Measurements from ENCODE around the gene CREB3L1. TPM values are rescaled to one million over a fixed set of nuclear protein-coding genes. Genes with fewer than 3 reads are reported as not detected.

Gene CREB3L1
- total RNA-seq, 6 experiments from 2014 or later = 0.07 to 0.37 (median 0.24) TPM

- WGBS (ENCODE audit: insufficient coverage, low coverage, low lambda C conversion rate, missing lambda C conversion rate) = 90% methylated on average over 2 of the region's 5 CpGs
- ATAC-seq (no peak), DNase-seq (no peak)
- H3K9me3 ChIP-seq = no peaks in the 10 kb centered on the region
- intact Hi-C loops (cut with DNase I) = no loop called here
- peaks cover 0 to 7% of the 10 kb centered on the region in 2 donors for H3K27me3 ChIP-seq
- H3K4me3 ChIP-seq = no peak overlapping the region
- H3K36me3 ChIP-seq = no peaks in the 10 kb centered on the region
- no peak overlapping the region for H3K27ac ChIP-seq
- peaks cover 0 to 25% (median 9%) of the 10 kb centered on the region in 4 donors for H3K4me1 ChIP-seq
- TF ChIP-seq CTCF (IDR thresholded peaks at IDR 0.05) = no peak
- TF ChIP-seq POLR2A (IDR thresholded peaks at IDR 0.05) = no peak
These were observed 6.8 kb upstream of the CREB3L1 start for GRCh38 chr11:46270684-46271083.

DNA sequence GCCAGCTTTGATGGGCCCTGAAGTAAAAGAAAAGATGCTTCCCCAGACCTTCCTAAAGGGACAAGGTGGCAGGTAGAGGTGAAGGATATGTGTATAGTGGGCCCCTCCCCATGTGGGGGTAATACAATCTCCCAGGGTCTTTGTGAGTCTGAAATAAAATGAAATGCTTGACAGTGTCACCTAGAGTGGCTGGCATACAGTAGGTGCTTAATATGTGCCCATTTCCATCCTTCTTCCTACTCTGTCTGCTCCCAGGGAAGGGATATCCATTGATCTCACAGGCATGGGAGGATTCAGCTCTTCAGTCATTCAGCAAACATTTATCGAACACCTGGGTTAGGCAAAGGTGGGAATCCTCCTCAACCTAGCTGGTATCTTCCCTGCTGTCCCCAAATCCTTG is 6.1 kb upstream of the CREB3L1 start:
- TF ChIP-seq POLR2A (IDR thresholded peaks at IDR 0.05) (no peak), CTCF (IDR thresholded peaks at IDR 0.05) (no peak)
- DNase-seq = no peak
- WGBS (ENCODE audit: insufficient coverage, low coverage, low lambda C conversion rate, missing lambda C conversion rate) = no CpG with 5 or more reads among the region's 1 CpG
- intact Hi-C loops (cut with DNase I) = no loop called here
- no peak for ATAC-seq
- Histone ChIP-seq H3K27ac (no peak overlapping the region), H3K9me3 (no peaks in the 10 kb centered on the region), H3K4me3 (no peak overlapping the region), H3K27me3 (peaks cover 0 to 8% of the 10 kb centered on the region in 2 donors), H3K4me1 (peaks cover 0 to 33% (median 13%) of the 10 kb centered on the region in 4 donors), H3K36me3 (no peaks in the 10 kb centered on the region)

DNA sequence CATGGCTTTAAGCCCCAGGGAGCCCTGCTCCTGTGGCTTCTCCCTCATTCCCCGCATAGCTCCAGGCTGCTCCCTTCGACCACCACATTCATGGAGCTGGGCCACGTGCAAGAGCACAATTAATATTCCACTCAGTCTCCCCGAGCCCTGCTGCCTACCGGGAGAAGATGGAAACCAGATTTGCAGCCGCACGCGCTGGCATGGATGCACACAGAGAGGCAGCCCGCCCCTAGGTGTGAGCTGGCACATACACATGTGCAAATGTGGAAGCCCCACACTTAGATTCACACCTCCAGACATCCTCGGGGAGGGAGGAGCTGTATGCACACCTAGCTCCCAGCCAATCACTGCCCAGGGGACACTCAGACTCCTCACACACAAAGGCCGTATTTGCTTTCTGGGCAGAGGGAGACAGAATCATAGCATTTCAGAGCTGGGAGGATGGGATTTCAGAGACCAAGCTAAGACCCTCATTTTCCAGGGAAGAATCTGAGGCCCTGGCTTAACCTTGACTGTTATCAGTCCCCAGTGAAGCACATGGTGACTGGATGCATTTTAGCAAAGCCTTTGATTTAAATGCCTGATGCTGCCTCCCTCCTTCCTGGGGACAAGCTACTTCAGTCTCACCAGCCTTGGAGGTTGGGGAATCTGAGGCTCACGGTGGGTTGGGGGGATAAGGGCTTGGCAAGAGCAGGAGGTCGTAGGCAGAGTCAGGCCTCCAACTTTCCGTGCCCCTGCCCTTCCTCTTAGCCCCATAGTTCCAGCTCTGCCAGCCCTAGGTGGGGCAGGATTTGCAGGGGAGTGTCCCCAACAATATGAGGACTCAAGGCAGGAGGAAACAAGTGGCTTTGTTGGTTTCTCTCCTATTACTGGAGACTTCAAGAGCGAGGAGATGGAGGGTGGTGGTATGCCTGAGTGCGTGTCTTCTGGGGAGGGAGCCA is 5.3 kb upstream of the CREB3L1 start:
- intact Hi-C loops (cut with DNase I) = no loop called here
- Histone ChIP-seq H3K4me3 (no peak overlapping the region), H3K36me3 (no peaks in the 10 kb centered on the region), H3K27ac (no peak overlapping the region), H3K27me3 (peaks cover 0 to 15% of the 10 kb centered on the region in 2 donors), H3K4me1 (peaks cover 0 to 37% (median 15%) of the 10 kb centered on the region in 4 donors), H3K9me3 (no peaks in the 10 kb centered on the region)
- WGBS (ENCODE audit: insufficient coverage, low coverage, low lambda C conversion rate, missing lambda C conversion rate) = 64% methylated on average over 6 of the region's 16 CpGs
- DNase-seq (no peak), ATAC-seq (no peak)
- TF ChIP-seq CTCF (IDR thresholded peaks at IDR 0.05) (no peak), POLR2A (IDR thresholded peaks at IDR 0.05) (no peak)

GRCh38 chr11:46272816-46273427 is 4.5 kb upstream of the CREB3L1 start:
- Histone ChIP-seq H3K36me3 (no peaks in the 10 kb centered on the region), H3K27me3 (peaks cover 0 to 23% of the 10 kb centered on the region in 2 donors), H3K4me1 (peaks cover 0 to 44% (median 15%) of the 10 kb centered on the region in 4 donors), H3K4me3 (no peak overlapping the region), H3K9me3 (no peaks in the 10 kb centered on the region), H3K27ac (no peak overlapping the region)
- intact Hi-C loops (cut with DNase I) = no loop called here
- 47% methylated on average over 5 of the region's 9 CpGs for WGBS (ENCODE audit: insufficient coverage, low coverage, low lambda C conversion rate, missing lambda C conversion rate)
- TF ChIP-seq CTCF (IDR thresholded peaks at IDR 0.05) = no peak
- no peak for TF ChIP-seq POLR2A (IDR thresholded peaks at IDR 0.05)
- ATAC-seq (peak in 1 of 4 donors; percentile 7), DNase-seq (no peak)

All from right lobe of liver (tissue), 6 donors.